ENCODE data around the gene C1QTNF6.

GRCh38 chr22:37234736-37235711 lies 47.0 kb upstream of the C1QTNF6 start:
- TF ChIP-seq POLR2AphosphoS5 (IDR thresholded peaks at IDR 0.05; ENCODE audit: low read depth, low read length) = no peak
- TF ChIP-seq REST (IDR thresholded peaks at IDR 0.05; ENCODE audit: insufficient read depth in 1 of 2, low read depth in 2 of 2, low read length in 2 of 2) = no peak
- TF ChIP-seq SIN3A (IDR thresholded peaks at IDR 0.05; ENCODE audit: borderline replicate concordance, insufficient read depth, low read length) = no peak

All from PFSK-1 (cell line).